AG10803 (cell line): ENCODE data around the gene SCCPDH.

Source experiments
- DNase-seq: peaks from one replicate; pipeline ENCODE4 v3.0.0; 2010; ENCODE audit warnings: low read depth
- H3K4me3 ChIP-seq: 2 replicates; pipeline ENCODE4 v1.5.1; 2011; ENCODE audit warnings: mild to moderate bottlenecking, low read length, control low read depth
- CTCF ChIP-seq: conservative IDR thresholded peaks from 2 replicates; pipeline ENCODE4 v1.5.1; 2011; ENCODE audit warnings: mild to moderate bottlenecking, low read length, control low read depth, inconsistent platforms

The SCCPDH gene

GRCh38 chr1:246779561-246780175, 55.5 kb downstream of the SCCPDH start:
- H3K4me3 ChIP-seq: no peak overlapping the region
- no peak for TF ChIP-seq CTCF
- no peak for DNase-seq

- no peak overlapping the region for H3K4me3 ChIP-seq
- no peak for DNase-seq
- no peak for TF ChIP-seq CTCF
Measured at GRCh38 chr1:246780264-246780663, 56.1 kb downstream of the SCCPDH start.

- no peak for DNase-seq
- TF ChIP-seq CTCF: no peak
- H3K4me3 ChIP-seq: no peak overlapping the region
Measured at GRCh38 chr1:246781212-246781611, 57.0 kb downstream of the SCCPDH start.

GRCh38 chr1:246782120-246782900, 58.1 kb downstream of the SCCPDH start:
- DNase-seq: peak; percentile 91
- no peak for TF ChIP-seq CTCF
- H3K4me3 ChIP-seq: no peak overlapping the region

GRCh38 chr1:246784621-246785493, 60.6 kb downstream of the SCCPDH start:
- DNase-seq: peak; percentile 68
- peak overlapping the region; percentile 37 for H3K4me3 ChIP-seq
- TF ChIP-seq CTCF: no peak

- no peak for TF ChIP-seq CTCF
- H3K4me3 ChIP-seq: no peak overlapping the region; the same call in 1 of the 2 replicates
- DNase-seq: no peak
Measured at GRCh38 chr1:246785494-246786111, 61.4 kb downstream of the SCCPDH start.
